Activated T-helper 17 cell treated with anti-CD3 and anti-CD28 coated beads, Interleukin-2, amount 50 U/mL, for 72 hours (primary cell): ENCODE data around the gene CILP2. TPM values are rescaled to one million over a fixed set of nuclear protein-coding genes. Genes with fewer than 3 reads are reported as not detected.
A peak's percentile ranks its signal among the peaks of the same experiment; 100 is the strongest.

Experiments
- ATAC-seq: fragments of 150-1000 bp; cut with Tn5 transposase; replicated peaks from 2 replicates; pipeline ENCODE4 v1.10.0; 2021; ENCODE audit warnings: mild to moderate bottlenecking, moderate library complexity
- H3K27ac Mint-ChIP-seq: one replicate; pipeline ENCODE4 v1.8.0; 2022; ENCODE audit warnings: mixed read lengths
- H3K27me3 Mint-ChIP-seq: one replicate; pipeline ENCODE4 v1.8.0; 2022; ENCODE audit warnings: mixed read lengths
- H3K36me3 Mint-ChIP-seq: one replicate; pipeline ENCODE4 v1.8.0; 2022; ENCODE audit warnings: low read depth, mild to moderate bottlenecking, mixed read lengths
- H3K4me1 Mint-ChIP-seq: one replicate; pipeline ENCODE4 v1.8.0; 2022; ENCODE audit warnings: mixed read lengths
- H3K4me3 Mint-ChIP-seq: one replicate; pipeline ENCODE4 v1.8.0; 2022; ENCODE audit warnings: mild to moderate bottlenecking, mixed read lengths
- H3K9me3 Mint-ChIP-seq: one replicate; pipeline ENCODE4 v1.8.0; 2022; ENCODE audit warnings: mixed read lengths
- total RNA-seq, 2 donors: library from RNA; stranded (reverse); gene quantifications; one replicate each; pipeline ENCODE4 v1.2.3, GENCODE V29; 2022

Gene CILP2
- total RNA-seq, 2 donors from 2014 or later: 0.26 to 0.97 TPM

DNA sequence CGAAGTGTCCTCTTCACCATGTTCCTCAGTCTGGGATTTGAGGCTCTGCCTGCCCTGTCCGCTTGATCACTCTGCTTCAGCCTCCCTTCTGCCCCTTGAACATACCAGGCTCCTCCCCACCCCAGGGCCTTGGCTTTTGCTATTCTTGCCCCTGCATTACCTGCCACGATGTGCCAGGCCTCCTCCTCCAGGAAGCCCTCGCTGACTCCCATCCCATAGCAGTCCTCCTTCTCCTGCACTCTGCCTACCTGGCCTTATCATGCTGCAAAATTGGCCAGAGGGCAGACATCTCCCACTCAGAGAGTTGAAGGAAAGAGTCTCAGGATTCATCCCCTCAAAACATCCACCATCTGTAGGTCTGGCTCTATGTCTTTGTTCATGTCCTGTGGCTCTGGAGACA, 7.2 kb upstream of the CILP2 start:
- Mint-ChIP-seq H3K27me3 (no peaks in the 10 kb centered on the region), H3K36me3 (peaks cover 22% of the 10 kb centered on the region), H3K9me3 (no peaks in the 10 kb centered on the region), H3K27ac (peak overlapping the region; percentile 76), H3K4me1 (peaks cover 6% of the 10 kb centered on the region), H3K4me3 (no peak overlapping the region)
- ATAC-seq: no peak

DNA sequence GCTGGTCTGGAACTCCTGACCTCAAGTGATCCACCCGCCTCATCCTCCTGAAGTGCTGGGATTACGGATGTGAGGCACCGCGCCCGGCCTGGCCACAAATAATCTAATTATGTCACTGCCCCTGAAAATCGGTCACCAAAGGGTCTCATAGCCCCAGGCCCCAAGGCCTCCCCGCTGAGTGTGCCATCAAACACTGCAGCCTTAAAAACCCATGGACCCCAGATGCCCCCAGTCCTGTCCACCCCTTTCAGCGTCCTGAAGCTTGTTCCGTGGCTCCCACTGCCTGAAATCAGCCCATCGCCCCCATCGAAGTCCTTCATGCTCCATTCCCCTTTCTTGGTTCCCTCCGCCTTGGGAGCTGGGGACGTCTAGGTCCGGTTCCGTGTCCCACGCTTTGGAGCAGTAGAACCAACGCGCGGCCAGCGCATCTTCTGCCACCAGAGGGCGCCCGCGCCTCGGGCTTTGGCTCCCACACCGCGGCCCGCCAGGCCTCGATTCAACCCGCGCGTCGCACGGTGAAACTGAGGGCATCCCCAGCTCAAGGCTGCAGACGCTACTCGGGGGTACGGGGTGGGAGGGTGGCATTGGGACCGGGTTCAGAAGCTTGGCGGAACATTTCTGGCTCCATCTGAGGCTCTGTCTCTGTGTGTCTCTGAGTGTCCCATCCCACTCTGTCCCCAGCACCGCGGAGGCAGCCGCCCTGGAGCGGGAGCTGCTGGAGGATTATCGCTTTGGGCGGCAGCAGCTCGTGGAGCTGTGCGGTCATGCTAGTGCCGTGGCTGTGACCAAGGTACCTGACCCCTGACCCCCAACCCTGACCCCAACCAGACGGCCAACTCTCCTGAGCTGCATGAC, 5.9 kb upstream of the CILP2 start:
- ATAC-seq: peak; percentile 90
- Mint-ChIP-seq H3K9me3 (no peaks in the 10 kb centered on the region), H3K27ac (peak overlapping the region; percentile 63), H3K4me3 (no peak overlapping the region), H3K36me3 (peaks cover 11% of the 10 kb centered on the region), H3K27me3 (no peaks in the 10 kb centered on the region), H3K4me1 (peaks cover 6% of the 10 kb centered on the region)

DNA sequence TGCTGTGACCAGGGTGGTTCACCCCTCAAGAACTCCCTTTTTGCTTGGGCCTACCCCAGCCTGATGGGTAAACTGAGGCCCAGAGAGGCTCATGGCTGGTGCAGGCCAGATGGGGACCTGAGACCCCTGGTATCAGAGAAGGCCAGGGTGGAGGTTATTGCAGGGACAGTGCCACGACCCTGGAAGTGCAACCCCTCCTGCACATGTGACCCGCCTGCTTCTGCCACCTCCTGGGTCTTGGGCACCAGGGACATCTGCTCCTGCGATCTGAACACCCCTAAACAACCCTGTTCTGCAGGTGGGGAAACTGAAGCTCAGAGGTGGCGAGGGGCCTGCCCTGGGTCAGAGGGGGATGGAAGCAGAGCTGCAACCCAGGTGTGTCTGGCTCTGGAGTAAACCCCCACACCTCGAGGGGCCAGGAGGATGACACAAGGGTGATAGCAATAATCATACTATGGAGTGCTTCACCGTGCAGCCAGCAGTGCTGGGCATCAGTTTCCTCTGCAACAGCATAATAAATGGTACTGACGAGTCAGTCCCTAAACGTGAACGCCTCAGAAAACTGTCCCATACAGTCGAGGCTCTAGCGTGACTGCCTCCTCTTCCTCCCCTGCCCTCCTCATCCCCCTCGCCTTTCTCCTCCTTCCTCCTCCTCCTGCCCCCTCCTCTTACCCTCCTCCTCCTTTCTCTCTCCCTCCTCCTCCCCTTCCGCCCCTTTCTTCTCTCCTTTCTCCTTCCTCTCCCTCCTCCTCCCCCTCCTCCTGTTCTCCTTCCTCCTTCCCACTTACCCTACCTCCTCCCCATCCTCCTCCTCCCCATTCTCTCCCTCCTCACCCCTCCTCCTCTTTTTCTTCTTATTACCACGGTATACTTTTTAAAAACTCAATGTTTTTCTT, 5.0 kb upstream of the CILP2 start:
- no peaks in the 10 kb centered on the region for H3K27me3 Mint-ChIP-seq
- peaks cover 10% of the 10 kb centered on the region for H3K36me3 Mint-ChIP-seq
- H3K4me1 Mint-ChIP-seq: peaks cover 6% of the 10 kb centered on the region
- H3K27ac Mint-ChIP-seq: peak overlapping the region; percentile 49
- H3K9me3 Mint-ChIP-seq: no peaks in the 10 kb centered on the region
- H3K4me3 Mint-ChIP-seq: no peak overlapping the region
- ATAC-seq: no peak

DNA sequence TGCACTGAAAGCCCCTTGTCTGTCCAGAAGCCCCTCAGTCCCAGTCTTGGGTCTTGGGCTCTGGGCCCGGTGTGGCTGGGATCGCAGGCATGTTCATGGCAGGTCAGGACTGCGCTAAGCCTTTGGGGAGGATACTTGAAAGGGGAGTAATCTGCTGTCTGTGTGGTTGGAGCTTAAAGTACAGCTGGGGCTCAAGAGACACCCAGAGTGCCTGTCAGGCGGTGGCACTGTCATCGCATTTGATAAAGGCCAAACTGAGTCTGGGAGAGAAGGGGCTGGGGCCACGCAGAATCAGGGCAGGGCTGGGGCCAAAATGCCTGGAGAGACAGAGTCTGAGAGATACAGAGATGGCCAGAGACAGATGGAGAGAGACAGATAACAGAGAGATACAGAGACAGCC, 4.2 kb upstream of the CILP2 start:
- Mint-ChIP-seq H3K4me1 (peaks cover 11% of the 10 kb centered on the region), H3K4me3 (no peak overlapping the region), H3K27me3 (peaks cover 3% of the 10 kb centered on the region), H3K27ac (peak overlapping the region; percentile 49), H3K36me3 (peaks cover 5% of the 10 kb centered on the region), H3K9me3 (no peaks in the 10 kb centered on the region)
- no peak for ATAC-seq

GRCh38 chr19:19534556-19535265, 3.4 kb upstream of the CILP2 start:
- no peak overlapping the region for H3K4me3 Mint-ChIP-seq
- peaks cover 5% of the 10 kb centered on the region for H3K27me3 Mint-ChIP-seq
- H3K27ac Mint-ChIP-seq: peak overlapping the region; percentile 49
- H3K9me3 Mint-ChIP-seq: no peaks in the 10 kb centered on the region
- peaks cover 13% of the 10 kb centered on the region for H3K4me1 Mint-ChIP-seq
- ATAC-seq: no peak
- peaks cover 5% of the 10 kb centered on the region for H3K36me3 Mint-ChIP-seq

DNA sequence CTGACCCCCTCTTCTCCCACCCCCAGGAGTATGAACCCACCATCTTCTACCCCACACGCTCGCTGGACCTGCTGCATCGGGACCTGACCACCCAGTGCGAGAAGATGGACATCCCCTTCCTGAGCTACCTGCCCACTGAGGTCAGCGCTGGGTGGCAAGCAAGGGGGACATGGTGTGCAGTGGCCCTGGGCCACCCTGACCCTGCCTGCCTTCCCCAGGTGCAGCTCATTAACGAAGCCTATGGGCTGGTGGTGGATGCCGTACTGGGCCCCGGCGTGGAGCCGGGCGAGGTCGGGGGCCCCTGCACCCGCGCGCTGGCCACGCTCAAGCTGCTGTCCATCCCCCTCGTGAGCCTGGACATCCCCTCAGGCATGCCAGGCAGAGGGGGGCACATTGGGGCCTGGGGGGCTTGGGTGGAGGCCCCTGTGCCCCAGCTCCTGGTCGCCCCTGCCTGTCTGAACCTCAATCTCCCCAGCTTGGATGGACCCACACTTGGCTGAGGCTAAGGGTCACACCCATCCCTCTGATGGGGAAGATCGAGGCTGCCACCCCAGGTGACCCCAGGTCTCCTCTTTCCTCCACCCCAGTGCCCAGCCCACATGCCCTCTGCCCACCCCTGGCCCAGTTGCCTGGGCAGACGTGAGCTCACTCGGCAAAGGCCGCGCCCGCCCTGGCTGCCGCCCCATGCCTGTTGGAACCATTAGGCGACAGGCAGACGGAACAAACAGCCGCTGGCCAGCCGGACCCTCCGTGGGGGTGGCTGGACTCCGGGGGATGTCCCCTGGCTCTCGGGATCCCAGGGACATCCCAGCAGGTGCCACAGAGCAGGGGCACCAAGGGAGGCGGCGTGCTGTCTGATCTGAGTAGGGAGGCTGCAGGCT, 2.5 kb upstream of the CILP2 start:
- peaks cover 13% of the 10 kb centered on the region for H3K4me1 Mint-ChIP-seq
- H3K4me3 Mint-ChIP-seq: no peak overlapping the region
- no peak for ATAC-seq
- peaks cover 5% of the 10 kb centered on the region for H3K27me3 Mint-ChIP-seq
- H3K27ac Mint-ChIP-seq: no peak overlapping the region
- peaks cover 5% of the 10 kb centered on the region for H3K36me3 Mint-ChIP-seq
- H3K9me3 Mint-ChIP-seq: no peaks in the 10 kb centered on the region

DNA sequence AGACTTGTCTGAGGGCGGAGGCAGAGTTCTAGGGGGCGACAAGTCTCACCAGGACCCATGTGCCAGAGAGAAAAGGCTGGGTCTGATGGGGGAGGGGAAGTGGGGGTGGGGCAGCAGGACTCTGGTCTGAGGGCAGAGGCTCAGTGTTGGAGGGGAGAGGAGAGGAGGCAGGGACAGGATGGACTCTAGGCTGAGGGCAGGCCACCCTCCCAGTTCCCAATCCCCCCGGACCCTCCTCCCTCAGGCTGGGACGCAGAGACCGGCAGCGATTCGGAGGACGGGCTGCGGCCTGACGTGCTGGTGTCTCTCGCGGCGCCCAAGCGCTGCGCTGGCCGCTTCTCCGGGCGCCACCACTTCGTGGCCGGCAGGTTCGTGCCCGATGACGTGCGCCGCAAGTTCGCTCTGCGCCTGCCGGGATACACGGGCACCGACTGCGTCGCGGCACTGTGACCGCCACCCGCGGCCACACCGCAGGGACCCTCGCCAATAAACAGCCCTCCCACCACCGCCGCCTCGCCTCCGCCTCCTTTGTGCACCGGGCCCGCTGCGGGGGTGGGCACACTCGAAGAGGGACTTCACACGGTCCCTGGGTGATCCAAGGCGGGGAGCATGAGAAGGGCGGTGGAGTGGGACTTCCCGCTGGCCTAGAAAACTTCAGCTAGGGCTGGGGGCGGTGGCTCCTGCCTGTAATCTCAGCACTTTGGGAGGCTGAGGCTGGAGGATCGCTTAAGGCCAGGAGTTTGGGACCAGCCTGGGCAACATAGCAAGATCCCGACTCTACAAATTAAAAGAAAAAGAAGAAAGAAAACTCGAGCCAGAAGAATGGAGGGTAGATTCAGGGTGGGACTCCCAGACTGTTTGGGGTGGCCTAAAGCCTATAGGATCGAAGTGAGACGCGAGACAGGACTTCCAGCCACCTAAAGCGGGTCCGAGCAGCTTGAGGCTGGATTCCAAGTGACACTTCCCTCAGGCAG, 703 bp upstream of the CILP2 start:
- Mint-ChIP-seq H3K4me1 (peaks cover 13% of the 10 kb centered on the region), H3K4me3 (peak overlapping the region; percentile 75), H3K36me3 (peaks cover under 1% of the 10 kb centered on the region), H3K27me3 (peaks cover 5% of the 10 kb centered on the region), H3K27ac (peak overlapping the region; percentile 50), H3K9me3 (no peaks in the 10 kb centered on the region)
- ATAC-seq: no peak

- ATAC-seq: no peak
- no peaks in the 10 kb centered on the region for H3K36me3 Mint-ChIP-seq
- peak overlapping the region; percentile 65 for H3K4me3 Mint-ChIP-seq
- H3K27ac Mint-ChIP-seq: peak overlapping the region; percentile 67
- H3K9me3 Mint-ChIP-seq: no peaks in the 10 kb centered on the region
- peaks cover 5% of the 10 kb centered on the region for H3K27me3 Mint-ChIP-seq
- H3K4me1 Mint-ChIP-seq: peaks cover 13% of the 10 kb centered on the region
Measured at GRCh38 chr19:19538785-19539166, 711 bp downstream of the CILP2 start.

DNA sequence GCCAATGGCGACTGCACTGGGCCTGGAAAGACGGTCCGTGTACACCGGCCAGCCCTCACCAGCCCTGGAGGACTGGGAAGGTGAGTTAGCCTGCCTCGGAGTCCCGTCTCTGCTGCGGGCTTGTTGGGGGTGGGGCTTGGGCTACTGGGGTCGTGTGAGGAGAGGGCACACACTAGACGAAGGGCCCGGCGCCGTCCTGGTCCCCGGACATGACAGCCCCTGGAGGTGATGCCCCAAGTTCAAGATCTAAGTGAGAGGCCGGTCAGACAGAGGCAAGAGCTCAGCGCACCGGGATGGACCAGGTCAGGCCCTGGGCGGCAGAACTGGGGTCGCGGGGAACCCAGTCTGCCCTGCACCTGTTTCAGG, 1.6 kb downstream of the CILP2 start:
- H3K27ac Mint-ChIP-seq: no peak overlapping the region
- H3K9me3 Mint-ChIP-seq: no peaks in the 10 kb centered on the region
- peaks cover 7% of the 10 kb centered on the region for H3K4me1 Mint-ChIP-seq
- H3K4me3 Mint-ChIP-seq: peak overlapping the region; percentile 65
- ATAC-seq: no peak
- H3K27me3 Mint-ChIP-seq: peaks cover 5% of the 10 kb centered on the region
- H3K36me3 Mint-ChIP-seq: no peaks in the 10 kb centered on the region

GRCh38 chr19:19540064-19540714, 2.1 kb downstream of the CILP2 start:
- peak overlapping the region; percentile 65 for H3K4me3 Mint-ChIP-seq
- ATAC-seq: peak; percentile 32

GRCh38 chr19:19540715-19541515, 2.9 kb downstream of the CILP2 start:
- Mint-ChIP-seq H3K4me3 (peak overlapping the region; percentile 65), H3K27ac (no peak overlapping the region), H3K36me3 (no peaks in the 10 kb centered on the region), H3K4me1 (peaks cover 7% of the 10 kb centered on the region), H3K27me3 (peaks cover 5% of the 10 kb centered on the region), H3K9me3 (no peaks in the 10 kb centered on the region)
- ATAC-seq: peak; percentile 89

More at GRCh38 chr19:19540064-19540714, 2.1 kb downstream of the CILP2 start:
- Mint-ChIP-seq H3K27ac (no peak overlapping the region), H3K4me1 (peaks cover 7% of the 10 kb centered on the region), H3K27me3 (peaks cover 5% of the 10 kb centered on the region), H3K36me3 (no peaks in the 10 kb centered on the region), H3K9me3 (no peaks in the 10 kb centered on the region)

- Mint-ChIP-seq H3K9me3 (no peaks in the 10 kb centered on the region), H3K36me3 (no peaks in the 10 kb centered on the region), H3K4me1 (peaks cover 7% of the 10 kb centered on the region), H3K4me3 (peak overlapping the region; percentile 65), H3K27me3 (peaks cover 5% of the 10 kb centered on the region), H3K27ac (no peak overlapping the region)
- ATAC-seq: no peak
Measured at GRCh38 chr19:19541616-19542015, 3.6 kb downstream of the CILP2 start.
